OCI-M2 (cell line): Measurements from ENCODE around the gene BBLN.

Experiments
- DNase-seq: peaks from one replicate; lab custom pipeline; 2025; ENCODE audit not compliant: unreplicated experiment; lab: John Stamatoyannopoulos, UW

Gene BBLN

DNA sequence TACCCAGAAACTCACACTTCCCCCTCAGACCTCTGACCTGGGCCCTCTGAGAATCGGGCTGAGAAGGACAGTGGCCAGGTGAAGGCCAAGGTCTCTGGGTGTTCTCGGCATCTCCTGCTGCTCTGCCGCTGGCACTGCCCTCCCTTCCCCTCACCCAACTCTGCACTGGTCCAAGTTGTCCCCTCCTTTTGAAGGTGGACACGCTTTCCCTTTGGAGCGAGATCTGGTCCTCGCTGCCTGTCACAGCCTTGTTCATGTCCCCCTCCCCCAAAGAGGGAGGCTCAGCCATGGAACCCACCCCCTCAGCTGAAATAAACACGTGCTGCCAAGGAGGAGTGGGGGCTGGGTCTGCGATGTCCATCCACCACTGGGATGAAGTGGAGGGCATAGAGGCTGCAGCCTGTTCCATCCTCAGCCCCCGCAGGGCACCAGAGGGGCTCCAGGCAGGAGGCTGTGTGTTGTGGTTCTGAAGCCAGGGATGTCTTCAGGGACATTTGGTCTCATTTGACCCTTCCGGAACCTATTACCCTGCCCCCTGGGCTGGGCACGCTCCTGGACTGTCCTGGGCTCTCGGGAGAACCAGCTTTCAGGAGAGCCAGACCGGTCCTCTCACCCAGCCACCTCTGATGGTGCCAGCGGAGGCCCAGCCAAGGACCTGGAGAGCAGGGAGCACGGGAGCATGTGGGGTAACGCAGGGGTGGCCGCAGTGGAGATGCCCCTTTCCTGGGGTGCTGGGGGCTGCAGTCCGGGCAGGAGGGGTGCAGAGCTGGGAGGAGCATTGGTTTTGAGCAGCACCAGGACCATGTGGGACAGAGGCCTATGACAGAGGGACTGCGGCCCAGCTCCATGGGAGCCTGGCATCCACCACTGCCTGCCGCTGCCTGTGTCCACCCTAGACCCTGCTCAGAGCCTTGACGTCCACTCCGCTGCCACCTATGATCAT is 15.6 kb upstream of the BBLN start:
- DNase-seq: no peak

DNA sequence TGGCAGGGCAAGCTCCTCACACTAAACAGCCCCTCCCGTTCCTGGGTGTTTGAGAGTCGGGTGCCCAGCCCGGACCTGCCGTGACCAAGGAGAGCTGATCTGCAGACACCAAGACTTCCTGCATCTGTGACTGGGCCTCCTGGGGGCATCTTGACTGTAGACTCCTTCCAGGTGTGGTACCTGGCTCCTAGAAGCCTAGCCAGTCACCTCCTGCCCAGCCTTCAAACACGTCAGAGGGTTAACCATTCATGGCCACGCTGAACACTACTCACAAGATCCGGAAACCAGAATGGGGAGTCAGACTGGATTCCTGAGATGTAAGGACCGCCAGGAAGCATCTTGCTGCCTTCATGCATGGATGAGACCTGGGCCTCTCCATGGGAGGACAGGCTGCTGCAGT is 14.5 kb upstream of the BBLN start:
- no peak for DNase-seq

DNA sequence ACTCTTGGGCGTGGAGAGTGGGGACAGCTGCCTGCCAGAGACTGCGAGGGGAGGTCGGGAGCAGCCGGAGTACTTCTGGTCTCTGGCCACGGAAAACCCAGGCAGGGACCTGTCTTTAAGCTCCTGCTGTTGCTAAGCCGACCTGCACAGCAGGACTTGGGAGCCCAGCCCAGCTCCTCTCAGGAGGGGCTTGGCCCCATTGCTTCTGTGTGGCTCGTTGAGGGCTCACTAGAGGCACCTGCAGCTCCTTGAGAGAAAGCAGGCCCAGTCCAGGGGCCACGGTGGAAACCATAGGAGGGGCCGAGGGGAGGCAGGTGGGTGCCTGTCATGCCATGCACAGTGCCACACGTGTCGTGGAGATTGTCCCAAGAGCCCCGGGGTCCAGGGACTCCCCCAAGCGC is 14.1 kb upstream of the BBLN start:
- DNase-seq: no peak

DNA sequence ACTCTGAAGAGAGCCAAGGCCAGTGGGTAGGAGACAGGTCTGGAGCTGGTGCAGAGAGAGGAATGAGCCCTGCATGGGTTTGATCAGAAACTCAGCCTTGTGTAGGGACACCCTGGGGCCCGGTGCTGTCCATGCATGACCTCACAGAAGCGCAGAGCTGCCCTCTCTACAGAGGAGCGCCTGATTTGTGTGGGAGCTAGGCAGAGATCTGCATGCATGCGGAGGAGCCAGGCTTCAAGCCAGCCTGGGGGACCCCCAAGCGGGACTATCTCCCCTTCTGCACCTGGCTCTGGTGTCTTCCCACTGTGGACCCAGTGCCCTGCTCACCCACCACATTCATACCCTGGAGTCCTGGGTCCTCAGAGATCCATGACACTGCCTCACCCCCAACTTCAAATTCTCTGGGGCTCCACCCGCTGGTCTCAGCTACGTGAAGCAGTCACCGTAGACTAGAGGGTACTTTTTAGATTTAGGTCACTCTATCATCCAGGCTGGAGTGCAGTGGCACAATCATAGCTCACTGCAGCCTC is 13.4 kb upstream of the BBLN start:
- no peak for DNase-seq

GRCh38 chr9:128148509-128149000 is 11.5 kb upstream of the BBLN start:
- no peak for DNase-seq

- DNase-seq: no peak
These were observed 10.9 kb upstream of the BBLN start, which contains the start of gene LCN2 for GRCh38 chr9:128149001-128149701. Gene LCN2, plus strand, starts transcription at chr9:128149453. Its CDS starts 73 bp downstream, at chr9:128149526.

- no peak for DNase-seq
These were observed 10.0 kb upstream of the BBLN start for GRCh38 chr9:128149951-128150593.

- no peak for DNase-seq
These were observed 9.3 kb upstream of the BBLN start for GRCh38 chr9:128150594-128151308.

- DNase-seq: no peak
These were observed 8.5 kb upstream of the BBLN start for GRCh38 chr9:128151309-128152132.

- no peak for DNase-seq
These were observed 7.7 kb upstream of the BBLN start for GRCh38 chr9:128152133-128153059.

- no peak for DNase-seq
These were observed 6.8 kb upstream of the BBLN start for GRCh38 chr9:128153060-128153946.

DNA sequence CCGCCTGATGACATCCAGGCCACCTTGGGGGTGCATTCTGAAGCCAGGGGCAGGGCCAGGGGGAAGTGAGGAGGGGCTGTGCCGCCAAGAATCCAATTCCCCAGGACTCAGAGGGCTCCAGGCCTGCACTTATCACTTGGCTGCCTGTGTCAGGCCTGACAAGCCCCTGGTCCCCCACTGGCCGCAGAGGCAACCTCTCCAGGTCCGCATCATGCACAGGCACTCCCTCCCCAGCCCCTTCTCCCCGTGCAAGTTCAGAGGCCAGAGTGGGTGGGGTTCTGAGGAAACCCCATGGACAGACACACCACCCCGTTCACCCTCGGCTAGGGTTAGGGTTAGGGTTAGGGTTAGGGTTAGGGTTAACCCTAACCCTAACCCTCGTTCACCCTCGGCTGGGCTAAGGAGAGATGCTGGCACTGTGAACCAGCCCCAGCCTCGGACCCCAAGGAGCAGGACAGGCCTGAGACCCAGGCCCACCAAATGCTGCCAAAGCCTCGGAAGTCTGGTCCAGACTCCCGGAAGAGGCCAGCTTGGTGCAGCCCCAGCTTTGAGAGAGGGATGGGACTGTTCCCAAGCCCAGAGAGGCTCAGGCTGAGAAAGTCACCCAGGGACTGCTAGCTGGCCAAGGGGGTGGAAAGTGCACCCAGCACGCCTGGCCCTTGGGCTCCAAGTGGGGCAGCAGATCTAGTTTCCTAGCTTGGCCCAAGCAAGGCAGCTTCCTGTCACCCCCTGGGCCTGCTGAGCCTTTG is 5.9 kb upstream of the BBLN start:
- DNase-seq: no peak

- no peak for DNase-seq
These were observed 4.1 kb upstream of the BBLN start for GRCh38 chr9:128155736-128156500.

DNA sequence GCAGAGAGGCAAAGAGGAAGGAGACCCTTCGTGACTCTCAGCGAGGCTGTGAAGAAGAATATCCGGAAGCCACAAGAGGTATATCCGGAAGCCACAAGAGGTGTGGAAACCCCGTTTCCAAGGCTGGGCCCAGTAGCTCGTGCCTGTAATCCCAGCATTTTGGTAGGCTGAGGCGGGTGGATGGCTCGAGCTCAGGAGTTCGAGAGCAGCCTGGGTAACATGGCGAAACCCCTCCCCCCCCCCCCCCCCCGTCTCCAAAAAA is 612 bp upstream of the BBLN start:
- DNase-seq: no peak

- DNase-seq: no peak
These were observed 530 bp downstream of the BBLN start for GRCh38 chr9:128160603-128160987.

DNA sequence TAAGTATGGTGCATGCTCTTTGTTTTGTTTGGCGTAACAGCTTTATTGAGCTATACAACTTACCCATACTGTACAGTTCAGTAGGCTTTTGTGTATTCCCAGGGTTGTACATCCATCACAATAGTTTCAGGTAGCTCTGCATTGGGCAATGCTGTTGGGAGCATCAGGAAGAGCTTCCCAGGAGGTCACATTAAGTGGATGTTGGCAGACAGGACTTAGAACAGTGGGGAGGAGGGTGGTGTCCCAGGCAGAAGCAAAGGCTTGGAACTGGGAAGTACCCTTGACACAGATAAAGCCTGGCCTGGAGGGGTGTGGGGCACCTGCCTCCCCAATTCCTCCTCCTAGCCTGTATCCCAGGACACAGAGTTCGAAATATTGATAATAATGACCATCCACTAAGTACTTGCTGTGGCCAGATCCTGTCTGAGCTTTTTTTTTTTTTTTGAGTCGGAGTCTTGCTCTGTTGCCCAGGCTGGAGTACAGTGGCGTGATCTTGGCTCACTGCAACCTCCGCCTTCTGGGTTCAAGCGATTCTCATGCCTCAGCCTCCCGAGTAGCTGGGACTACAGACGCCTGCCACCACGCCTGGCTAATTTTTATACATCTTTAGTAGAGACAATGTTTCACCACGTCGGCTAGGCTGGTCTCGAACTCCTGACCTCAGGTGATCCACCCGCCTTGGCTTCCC is 1.3 kb downstream of the BBLN start:
- DNase-seq: no peak
